Measurements from ENCODE around the gene IGF2BP2.

Gene IGF2BP2

DNA sequence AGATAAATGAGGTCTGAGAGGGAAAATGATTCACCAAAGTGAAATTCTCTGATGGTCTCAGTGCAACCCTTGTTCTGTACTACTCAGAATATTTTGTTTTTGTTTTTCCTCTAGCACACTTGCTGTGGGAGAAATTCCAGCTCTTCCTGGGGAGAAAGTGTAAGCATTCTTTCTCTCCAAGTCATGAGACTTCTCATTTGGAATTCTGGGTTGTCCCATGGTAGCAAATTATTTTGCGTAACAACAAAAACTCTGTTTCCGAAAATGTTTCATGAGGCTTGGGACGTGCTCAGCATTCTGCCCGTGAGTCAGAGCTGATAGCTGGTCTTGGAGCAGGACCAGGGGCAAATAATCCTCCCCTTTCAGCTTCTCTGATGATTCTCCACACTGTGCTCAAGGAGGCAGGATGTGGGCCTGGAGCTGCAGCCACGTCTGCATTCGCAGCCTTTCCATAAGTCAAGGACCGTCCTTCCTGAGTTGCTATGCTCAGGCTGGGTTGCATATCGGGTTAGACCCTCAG, 168.5 kb downstream of the IGF2BP2 start:
- Histone ChIP-seq H2AFZ (ENCODE audit: low read length) (no peak overlapping the region), H3K9ac (ENCODE audit: low read length) (no peak overlapping the region), H3K79me2 (ENCODE audit: low read length) (no peaks in the 10 kb centered on the region), H4K20me1 (ENCODE audit: insufficient read depth, low read length) (no peaks in the 10 kb centered on the region), H3K9me3 (replicated peaks; ENCODE audit: insufficient read depth, low read length) (no peaks in the 10 kb centered on the region), H3K27me3 (replicated peaks; ENCODE audit: insufficient read depth, low read length) (no peaks in the 10 kb centered on the region), H3K4me2 (ENCODE audit: low read depth, low read length) (no peak overlapping the region), H3K4me1 (ENCODE audit: low read length) (peaks cover 4% of the 10 kb centered on the region; the same call in 1 of the 2 replicates), H3K9me2 (replicated peaks; ENCODE audit: insufficient read depth, low read length) (no peaks in the 10 kb centered on the region), H3K27ac (ENCODE audit: low read length) (no peak overlapping the region), H3K4me3 (ENCODE audit: low read length) (no peak overlapping the region), H3K36me3 (replicated peaks; ENCODE audit: insufficient read depth, low read length) (no peaks in the 10 kb centered on the region), H3F3A (ENCODE audit: insufficient read depth, low read length) (no peaks in the 10 kb centered on the region)
- TF ChIP-seq EZH2phosphoT487 (IDR thresholded peaks at IDR 0.05; ENCODE audit: low read length) = no peak
- TF ChIP-seq, protein P1, sequence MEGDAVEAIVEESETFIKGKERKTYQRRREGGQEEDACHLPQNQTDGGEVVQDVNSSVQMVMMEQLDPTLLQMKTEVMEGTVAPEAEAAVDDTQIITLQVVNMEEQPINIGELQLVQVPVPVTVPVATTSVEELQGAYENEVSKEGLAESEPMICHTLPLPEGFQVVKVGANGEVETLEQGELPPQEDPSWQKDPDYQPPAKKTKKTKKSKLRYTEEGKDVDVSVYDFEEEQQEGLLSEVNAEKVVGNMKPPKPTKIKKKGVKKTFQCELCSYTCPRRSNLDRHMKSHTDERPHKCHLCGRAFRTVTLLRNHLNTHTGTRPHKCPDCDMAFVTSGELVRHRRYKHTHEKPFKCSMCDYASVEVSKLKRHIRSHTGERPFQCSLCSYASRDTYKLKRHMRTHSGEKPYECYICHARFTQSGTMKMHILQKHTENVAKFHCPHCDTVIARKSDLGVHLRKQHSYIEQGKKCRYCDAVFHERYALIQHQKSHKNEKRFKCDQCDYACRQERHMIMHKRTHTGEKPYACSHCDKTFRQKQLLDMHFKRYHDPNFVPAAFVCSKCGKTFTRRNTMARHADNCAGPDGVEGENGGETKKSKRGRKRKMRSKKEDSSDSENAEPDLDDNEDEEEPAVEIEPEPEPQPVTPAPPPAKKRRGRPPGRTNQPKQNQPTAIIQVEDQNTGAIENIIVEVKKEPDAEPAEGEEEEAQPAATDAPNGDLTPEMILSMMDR (IDR thresholded peaks at IDR 0.05; ENCODE audit: low read length) = no peak
- TF ChIP-seq EZH2 (optimal IDR thresholded peaks at IDR 0.05; ENCODE audit: low read depth, low read length) = no peak
- no peak for DNase-seq

DNA sequence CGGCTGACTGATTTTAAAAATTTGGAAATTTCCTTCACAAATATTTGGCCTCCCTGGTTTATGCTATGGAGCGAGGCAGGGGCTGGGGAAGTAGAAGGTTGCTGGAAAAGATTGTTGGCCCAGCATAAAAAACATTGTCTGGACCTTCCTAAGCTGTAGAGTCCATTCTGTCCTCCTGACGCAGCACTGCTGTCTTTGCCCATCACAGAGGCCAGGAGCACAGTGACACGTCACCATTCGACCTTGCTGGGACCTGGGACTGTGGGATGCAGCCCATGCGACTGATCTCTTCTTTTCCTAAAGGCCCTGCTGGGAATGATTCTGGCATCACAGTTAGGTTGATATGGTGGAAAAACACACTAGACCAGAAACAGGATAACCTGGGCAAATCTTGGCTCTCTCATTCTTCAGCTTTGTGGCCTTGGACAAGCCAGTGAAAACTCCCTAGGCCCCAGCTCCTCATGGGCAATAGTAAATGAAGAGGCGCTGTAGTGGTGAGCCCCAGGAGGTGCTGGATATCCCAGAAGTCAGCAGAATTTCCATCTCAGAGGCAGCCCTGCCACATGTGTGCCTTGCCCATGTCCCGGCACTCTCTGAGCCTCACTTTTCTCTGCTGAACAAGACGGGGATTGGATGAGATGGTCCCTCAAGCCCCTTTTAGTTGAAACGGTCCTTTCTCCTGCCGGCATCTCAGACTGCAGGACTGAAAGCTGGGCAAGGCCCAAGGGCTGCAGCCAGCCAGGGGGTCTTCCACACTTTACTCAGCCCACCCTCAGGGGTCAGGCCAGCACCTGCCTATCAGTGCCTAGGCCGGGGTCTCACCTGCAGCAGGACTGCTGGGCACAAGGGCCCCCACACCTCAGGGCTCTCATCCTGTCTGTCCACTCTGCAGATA, 169.2 kb downstream of the IGF2BP2 start:
- TF ChIP-seq EZH2phosphoT487 (IDR thresholded peaks at IDR 0.05; ENCODE audit: low read length) = no peak
- TF ChIP-seq, protein P1 (IDR thresholded peaks at IDR 0.05; ENCODE audit: low read length) = no peak
- no peak for TF ChIP-seq EZH2 (optimal IDR thresholded peaks at IDR 0.05; ENCODE audit: low read depth, low read length)
- Histone ChIP-seq H3K27me3 (replicated peaks; ENCODE audit: insufficient read depth, low read length) (no peaks in the 10 kb centered on the region), H2AFZ (ENCODE audit: low read length) (no peak overlapping the region), H3F3A (ENCODE audit: insufficient read depth, low read length) (no peaks in the 10 kb centered on the region), H4K20me1 (ENCODE audit: insufficient read depth, low read length) (no peaks in the 10 kb centered on the region), H3K9me2 (replicated peaks; ENCODE audit: insufficient read depth, low read length) (no peaks in the 10 kb centered on the region), H3K27ac (ENCODE audit: low read length) (no peak overlapping the region), H3K4me1 (ENCODE audit: low read length) (peaks cover 4% of the 10 kb centered on the region; the same call in 1 of the 2 replicates), H3K9ac (ENCODE audit: low read length) (no peak overlapping the region), H3K4me3 (ENCODE audit: low read length) (no peak overlapping the region), H3K4me2 (ENCODE audit: low read depth, low read length) (no peak overlapping the region), H3K36me3 (replicated peaks; ENCODE audit: insufficient read depth, low read length) (no peaks in the 10 kb centered on the region), H3K9me3 (replicated peaks; ENCODE audit: insufficient read depth, low read length) (no peaks in the 10 kb centered on the region), H3K79me2 (ENCODE audit: low read length) (no peaks in the 10 kb centered on the region)
- DNase-seq = no peak

DNA sequence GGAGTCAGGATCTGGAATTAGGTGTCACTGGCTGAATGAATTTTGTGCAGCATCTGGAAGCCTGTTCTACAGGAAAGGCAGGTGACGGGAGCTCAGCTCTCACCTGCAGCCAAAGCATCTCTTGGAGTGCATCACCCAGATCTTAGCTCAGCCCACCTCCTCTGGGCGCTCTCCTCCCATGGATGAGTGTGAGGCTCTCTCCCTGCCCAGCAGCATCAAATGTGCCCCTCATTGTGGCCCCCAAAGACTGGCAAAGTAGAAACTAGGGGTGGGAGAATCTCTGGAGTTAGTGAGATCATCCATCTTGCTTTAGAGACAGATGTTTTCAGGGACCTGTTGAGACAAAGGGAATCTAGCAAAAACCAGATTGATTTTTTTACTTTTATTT, 170.1 kb downstream of the IGF2BP2 start:
- Histone ChIP-seq H3K27me3 (replicated peaks; ENCODE audit: insufficient read depth, low read length) (no peaks in the 10 kb centered on the region), H3F3A (ENCODE audit: insufficient read depth, low read length) (no peaks in the 10 kb centered on the region), H3K27ac (ENCODE audit: low read length) (no peak overlapping the region), H3K4me1 (ENCODE audit: low read length) (no peaks in the 10 kb centered on the region), H3K9ac (ENCODE audit: low read length) (no peak overlapping the region), H3K4me2 (ENCODE audit: low read depth, low read length) (no peak overlapping the region), H4K20me1 (ENCODE audit: insufficient read depth, low read length) (no peaks in the 10 kb centered on the region), H3K36me3 (replicated peaks; ENCODE audit: insufficient read depth, low read length) (no peaks in the 10 kb centered on the region), H3K79me2 (ENCODE audit: low read length) (no peaks in the 10 kb centered on the region), H3K4me3 (ENCODE audit: low read length) (no peak overlapping the region), H3K9me3 (replicated peaks; ENCODE audit: insufficient read depth, low read length) (no peaks in the 10 kb centered on the region), H2AFZ (ENCODE audit: low read length) (no peak overlapping the region), H3K9me2 (replicated peaks; ENCODE audit: insufficient read depth, low read length) (no peaks in the 10 kb centered on the region)
- TF ChIP-seq EZH2phosphoT487 (IDR thresholded peaks at IDR 0.05; ENCODE audit: low read length) (no peak), EZH2 (optimal IDR thresholded peaks at IDR 0.05; ENCODE audit: low read depth, low read length) (no peak)
- TF ChIP-seq, protein P1 (IDR thresholded peaks at IDR 0.05; ENCODE audit: low read length) = no peak
- no peak for DNase-seq

All from MM.1S (cell line).